Central memory CD8-positive, alpha-beta T cell (primary cell): ENCODE data around the gene CPS1.

Experiments used
- ATAC-seq: fragments of 150-1000 bp; cut with Tn5 transposase; replicated peaks from 2 replicates; pipeline ENCODE4 v1.10.0; 2022; ENCODE audit warnings: mild to moderate bottlenecking, moderate FRiP score, moderate number of reproducible peaks; ENCODE audit not compliant: poor library complexity, severe bottlenecking; ENCODE audit errors: extremely low read depth
- DNase-seq, 2 donors: peaks; one replicate each; pipeline ENCODE4 v3.0.0; 2021; ENCODE audit warnings: low spot score in 2 of 2
- H3K27ac Mint-ChIP-seq: one replicate; pipeline ENCODE4 v1.8.0; 2022; ENCODE audit warnings: low read depth, mild to moderate bottlenecking, moderate library complexity, mixed read lengths
- H3K27me3 Mint-ChIP-seq: one replicate; pipeline ENCODE4 v1.8.0; 2022; ENCODE audit warnings: mixed read lengths
- H3K36me3 Mint-ChIP-seq: one replicate; pipeline ENCODE4 v1.8.0; 2022; ENCODE audit warnings: mild to moderate bottlenecking, moderate library complexity, mixed read lengths; ENCODE audit not compliant: insufficient read depth
- H3K4me1 Mint-ChIP-seq: one replicate; pipeline ENCODE4 v1.8.0; 2022; ENCODE audit warnings: mixed read lengths
- H3K4me3 Mint-ChIP-seq: one replicate; pipeline ENCODE4 v1.8.0; 2022; ENCODE audit warnings: mild to moderate bottlenecking, moderate library complexity, mixed read lengths
- H3K9me3 Mint-ChIP-seq: one replicate; pipeline ENCODE4 v1.8.0; 2022; ENCODE audit warnings: mixed read lengths

Gene CPS1

DNA sequence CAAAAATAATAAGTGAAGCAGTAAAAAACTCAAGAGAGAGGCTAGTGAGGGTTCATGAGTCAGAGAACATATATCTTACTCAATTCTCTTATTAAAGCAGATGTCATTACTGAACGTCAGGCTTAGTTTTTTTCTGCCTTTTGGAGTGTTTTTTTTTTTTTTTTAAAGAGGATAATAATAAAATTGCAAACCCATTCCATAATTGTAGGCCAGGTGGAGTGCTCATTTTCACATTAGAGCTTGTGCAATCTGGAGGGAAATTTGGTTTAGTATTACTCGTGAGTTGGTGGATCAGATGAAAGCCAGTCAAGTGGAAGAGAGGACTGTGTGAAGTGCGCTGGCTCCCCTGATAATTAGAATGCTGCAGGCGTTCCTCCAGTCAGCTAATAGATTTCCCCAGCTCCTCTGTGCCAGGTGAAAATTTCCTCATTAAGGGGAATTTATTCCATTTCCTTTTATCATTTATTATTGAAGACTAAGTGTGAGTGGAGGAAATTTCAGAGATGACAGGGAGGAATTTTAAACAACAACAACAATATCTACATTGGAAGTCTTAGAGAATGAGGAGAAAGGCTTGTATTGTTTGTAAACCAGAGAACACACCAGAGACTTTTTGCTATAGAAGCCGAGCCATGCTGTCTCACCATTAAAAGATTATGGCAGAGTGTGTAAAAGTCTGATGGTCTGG is 74.6 kb downstream of the CPS1 start:
- no peak overlapping the region for H3K27ac Mint-ChIP-seq
- H3K4me3 Mint-ChIP-seq: no peak overlapping the region
- ATAC-seq (no peak), DNase-seq (no peak)
- no peaks in the 10 kb centered on the region for H3K4me1 Mint-ChIP-seq
- H3K27me3 Mint-ChIP-seq: no peaks in the 10 kb centered on the region
- peaks cover 5% of the 10 kb centered on the region for H3K9me3 Mint-ChIP-seq
- H3K36me3 Mint-ChIP-seq: no peaks in the 10 kb centered on the region

DNA sequence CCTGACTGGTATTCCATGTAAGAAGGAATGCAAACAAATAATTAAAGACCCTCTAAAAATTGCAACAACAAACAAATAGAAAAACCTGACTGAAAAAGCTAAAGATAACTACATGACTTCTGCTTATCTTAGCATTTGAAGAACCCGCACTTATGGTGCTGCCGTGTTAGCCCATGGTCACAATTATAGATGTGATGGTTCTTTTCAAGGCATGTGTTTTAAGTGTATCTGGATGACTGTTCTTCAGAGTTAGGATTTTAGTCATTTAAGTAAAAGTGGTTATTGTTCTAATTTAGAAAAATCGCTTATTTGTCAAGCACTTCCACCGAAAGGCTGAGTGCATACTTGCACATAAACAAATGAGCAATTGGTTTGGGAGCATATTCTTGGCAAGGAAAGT is 77.3 kb downstream of the CPS1 start:
- no peak overlapping the region for H3K27ac Mint-ChIP-seq
- H3K4me3 Mint-ChIP-seq: no peak overlapping the region
- DNase-seq: no peak
- ATAC-seq: no peak
- no peaks in the 10 kb centered on the region for H3K4me1 Mint-ChIP-seq
- no peaks in the 10 kb centered on the region for H3K27me3 Mint-ChIP-seq
- peaks cover 9% of the 10 kb centered on the region for H3K9me3 Mint-ChIP-seq
- peaks cover 2% of the 10 kb centered on the region for H3K36me3 Mint-ChIP-seq

DNA sequence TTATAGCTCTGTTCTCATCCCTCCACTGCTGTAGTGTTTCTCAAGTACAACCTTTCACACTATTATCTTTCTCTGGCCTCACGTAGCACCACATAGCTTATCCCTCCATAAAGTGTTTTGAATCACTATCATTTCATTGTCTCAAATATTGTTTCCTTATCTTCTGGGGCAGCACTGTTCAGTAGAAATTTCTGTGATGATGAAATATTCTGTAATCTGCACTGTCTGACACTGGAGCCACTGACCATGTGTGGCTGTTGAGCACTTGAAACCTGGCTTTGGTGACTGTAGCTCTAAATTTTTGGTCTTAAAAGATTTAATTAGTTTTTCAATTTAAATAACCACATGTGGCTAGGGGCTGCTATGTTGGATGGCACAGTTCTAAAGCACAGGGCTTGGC is 78.9 kb downstream of the CPS1 start:
- no peak overlapping the region for H3K27ac Mint-ChIP-seq
- no peak for ATAC-seq

DNA sequence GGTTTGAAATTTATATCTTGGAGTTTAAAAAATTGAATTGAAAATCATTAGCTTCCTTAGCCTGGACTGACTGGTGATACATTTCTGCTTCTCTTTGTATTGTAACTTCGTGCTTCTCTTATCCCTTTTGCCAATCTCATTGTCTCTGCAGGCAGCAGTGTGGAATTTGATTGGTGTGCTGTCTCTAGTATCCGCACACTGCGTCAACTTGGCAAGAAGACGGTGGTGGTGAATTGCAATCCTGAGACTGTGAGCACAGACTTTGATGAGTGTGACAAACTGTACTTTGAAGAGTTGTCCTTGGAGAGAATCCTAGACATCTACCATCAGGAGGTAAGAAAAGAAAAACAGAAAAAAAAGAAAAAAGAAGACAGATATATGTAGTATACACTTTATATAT is 85.9 kb downstream of the CPS1 start:
- no peak overlapping the region for H3K4me3 Mint-ChIP-seq
- peaks cover 4% of the 10 kb centered on the region for H3K9me3 Mint-ChIP-seq
- H3K4me1 Mint-ChIP-seq: no peaks in the 10 kb centered on the region
- DNase-seq: no peak
- H3K36me3 Mint-ChIP-seq: peaks cover 2% of the 10 kb centered on the region
- no peak for ATAC-seq
- no peaks in the 10 kb centered on the region for H3K27me3 Mint-ChIP-seq
- H3K27ac Mint-ChIP-seq: no peak overlapping the region

More for the DNA sequence above, 78.9 kb downstream of the CPS1 start:
- no peaks in the 10 kb centered on the region for H3K27me3 Mint-ChIP-seq
- no peaks in the 10 kb centered on the region for H3K4me1 Mint-ChIP-seq
- H3K36me3 Mint-ChIP-seq: peaks cover 2% of the 10 kb centered on the region
- H3K9me3 Mint-ChIP-seq: peaks cover 9% of the 10 kb centered on the region
- H3K4me3 Mint-ChIP-seq: no peak overlapping the region
- DNase-seq: no peak

DNA sequence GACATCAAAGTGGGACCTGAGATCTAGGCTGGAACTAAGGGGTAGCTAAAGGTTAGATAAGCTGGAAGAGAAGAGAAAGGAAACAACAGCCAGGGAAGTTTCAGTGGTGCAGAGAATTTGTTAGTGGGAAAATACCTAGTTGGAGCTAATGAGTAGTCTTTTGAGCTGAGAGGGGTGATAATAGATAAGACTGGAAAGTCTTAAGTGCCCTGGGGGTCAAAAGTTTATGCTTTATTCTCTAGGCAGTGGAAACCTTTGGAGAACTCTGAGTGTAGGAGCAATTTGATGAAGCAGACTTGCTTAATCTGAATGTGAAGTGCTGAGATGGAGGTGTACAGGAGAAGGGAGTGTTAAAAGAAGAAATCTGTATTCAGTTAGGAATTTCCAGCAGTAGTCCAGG is 90.8 kb downstream of the CPS1 start:
- no peak overlapping the region for H3K27ac Mint-ChIP-seq
- H3K4me3 Mint-ChIP-seq: no peak overlapping the region
- no peaks in the 10 kb centered on the region for H3K36me3 Mint-ChIP-seq
- H3K27me3 Mint-ChIP-seq: no peaks in the 10 kb centered on the region
- ATAC-seq (no peak), DNase-seq (no peak)
- no peaks in the 10 kb centered on the region for H3K9me3 Mint-ChIP-seq
- no peaks in the 10 kb centered on the region for H3K4me1 Mint-ChIP-seq

DNA sequence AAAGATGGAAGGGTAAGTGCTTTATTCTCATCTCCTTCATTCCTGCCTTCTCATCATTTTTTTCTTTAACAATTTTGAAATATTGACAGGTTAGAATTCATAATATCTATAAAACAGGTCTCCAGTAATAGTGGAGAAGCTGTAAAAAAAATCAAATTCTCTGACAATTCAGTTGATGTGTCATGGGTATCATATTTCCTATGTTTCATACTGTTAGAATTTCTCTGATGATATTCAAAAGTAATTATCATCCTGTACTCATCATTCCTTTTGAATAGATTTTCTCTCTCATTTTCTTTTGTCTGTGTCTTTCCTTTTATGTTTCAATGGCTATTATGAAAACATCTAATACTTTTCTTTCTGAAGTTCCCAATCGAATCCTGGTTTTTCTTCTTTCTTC is 97.7 kb downstream of the CPS1 start:
- H3K4me3 Mint-ChIP-seq: no peak overlapping the region
- ATAC-seq (no peak), DNase-seq (no peak)

DNA sequence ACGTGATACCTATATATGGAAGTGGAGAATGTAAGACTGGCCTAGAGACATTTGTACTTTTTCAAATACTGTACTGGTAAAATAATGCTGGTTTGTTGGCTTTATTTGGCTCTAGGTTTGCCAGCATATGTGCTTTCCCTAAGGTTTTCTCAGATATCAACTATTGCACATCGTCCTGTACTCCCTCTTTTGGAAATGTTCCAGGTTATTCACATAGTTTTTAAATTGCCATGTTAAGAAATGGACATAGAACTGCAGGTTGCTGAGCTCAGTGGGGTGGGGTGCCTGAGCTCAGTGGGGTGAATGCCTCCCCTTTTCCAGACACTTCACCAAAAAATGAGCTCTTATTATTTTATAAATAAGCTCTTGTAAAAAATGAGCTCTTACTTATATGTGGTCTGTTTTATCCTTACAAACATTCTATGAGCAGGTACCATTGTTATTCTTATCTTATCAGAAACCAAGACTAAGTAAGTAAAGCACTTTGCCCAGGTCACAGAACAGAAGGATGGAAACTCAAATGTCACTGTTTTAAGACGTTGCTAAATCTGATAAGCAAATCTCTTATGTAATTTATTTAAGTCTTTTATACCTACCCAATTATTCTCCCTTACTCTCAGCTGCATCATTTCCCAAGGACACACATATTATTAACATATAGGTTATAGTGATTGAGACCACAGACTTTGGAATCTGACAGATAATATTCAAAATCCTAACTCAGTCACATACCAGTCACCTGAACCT is 99.0 kb downstream of the CPS1 start:
- Mint-ChIP-seq H3K4me3 (no peak overlapping the region), H3K36me3 (no peaks in the 10 kb centered on the region), H3K9me3 (peaks cover 8% of the 10 kb centered on the region), H3K27ac (no peak overlapping the region), H3K27me3 (no peaks in the 10 kb centered on the region), H3K4me1 (no peaks in the 10 kb centered on the region)
- ATAC-seq (no peak), DNase-seq (no peak)

More for the DNA sequence above, 97.7 kb downstream of the CPS1 start:
- H3K4me1 Mint-ChIP-seq: no peaks in the 10 kb centered on the region
- no peaks in the 10 kb centered on the region for H3K36me3 Mint-ChIP-seq
- no peaks in the 10 kb centered on the region for H3K27me3 Mint-ChIP-seq
- no peaks in the 10 kb centered on the region for H3K9me3 Mint-ChIP-seq
- H3K27ac Mint-ChIP-seq: no peak overlapping the region

DNA sequence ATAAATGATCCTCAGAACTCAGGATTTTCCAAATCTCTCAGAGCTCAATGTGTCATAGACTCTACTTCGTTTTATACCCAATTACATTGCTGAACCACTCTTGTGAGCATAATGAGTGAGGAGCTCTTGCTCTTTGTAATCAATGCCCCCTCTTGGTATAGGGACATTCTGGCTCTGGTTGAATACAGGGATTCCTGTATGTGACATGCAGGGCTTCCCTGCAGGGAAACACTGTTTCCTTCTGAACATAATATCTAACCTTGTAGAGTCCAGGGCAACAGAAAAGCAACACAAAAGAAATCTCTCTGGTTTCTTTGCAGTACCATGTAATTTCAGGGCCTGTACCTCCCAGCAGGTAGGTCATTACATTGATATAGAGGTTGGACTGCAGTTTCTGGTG is 101.5 kb downstream of the CPS1 start:
- no peaks in the 10 kb centered on the region for H3K4me1 Mint-ChIP-seq
- peaks cover 8% of the 10 kb centered on the region for H3K9me3 Mint-ChIP-seq
- H3K4me3 Mint-ChIP-seq: no peak overlapping the region
- ATAC-seq (no peak), DNase-seq (no peak)
- no peaks in the 10 kb centered on the region for H3K27me3 Mint-ChIP-seq
- no peaks in the 10 kb centered on the region for H3K36me3 Mint-ChIP-seq
- H3K27ac Mint-ChIP-seq: no peak overlapping the region

DNA sequence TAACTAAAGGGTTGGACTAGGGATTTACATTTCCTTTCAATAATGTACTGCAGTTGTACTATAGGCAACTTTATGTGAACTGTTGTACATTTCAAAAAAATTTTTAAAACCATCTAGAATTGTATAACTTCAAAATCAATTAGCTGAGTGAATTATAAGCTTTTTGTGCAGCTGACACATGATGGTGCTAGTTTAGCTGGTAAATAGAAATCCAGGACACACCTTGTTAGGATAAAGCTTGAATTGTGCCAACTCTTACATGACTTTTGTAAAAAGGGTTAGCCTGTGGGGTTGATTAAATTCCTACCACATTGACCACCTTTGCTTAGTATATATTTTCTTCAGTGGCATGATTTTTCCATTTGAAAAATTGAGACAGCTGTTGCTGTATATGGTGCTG is 104.4 kb downstream of the CPS1 start:
- H3K27ac Mint-ChIP-seq: no peak overlapping the region
- ATAC-seq (no peak), DNase-seq (no peak)
- no peaks in the 10 kb centered on the region for H3K4me1 Mint-ChIP-seq
- H3K4me3 Mint-ChIP-seq: no peak overlapping the region
- no peaks in the 10 kb centered on the region for H3K27me3 Mint-ChIP-seq
- H3K36me3 Mint-ChIP-seq: no peaks in the 10 kb centered on the region
- H3K9me3 Mint-ChIP-seq: peaks cover 8% of the 10 kb centered on the region

DNA sequence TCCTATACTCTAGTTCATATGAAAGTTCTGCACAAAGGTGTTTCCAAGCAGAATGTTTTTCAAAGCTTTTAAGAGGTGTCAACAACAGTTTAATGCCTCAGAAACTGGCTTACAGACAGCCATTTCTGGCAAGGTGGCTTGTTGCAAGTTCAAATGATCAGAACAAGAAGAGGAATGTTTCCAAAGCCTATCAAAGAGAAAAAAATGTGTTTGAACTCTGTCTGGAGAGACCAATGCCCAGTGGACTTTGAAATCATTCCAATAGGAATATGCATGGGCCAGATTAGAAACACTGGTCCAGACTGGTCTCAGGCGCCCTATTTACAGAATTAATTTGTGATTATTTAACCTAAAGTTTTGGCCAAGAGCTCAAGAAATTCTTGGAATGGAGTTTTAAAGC is 106.2 kb downstream of the CPS1 start:
- DNase-seq (no peak), ATAC-seq (no peak)
- Mint-ChIP-seq H3K4me3 (no peak overlapping the region), H3K36me3 (no peaks in the 10 kb centered on the region), H3K4me1 (no peaks in the 10 kb centered on the region), H3K27ac (no peak overlapping the region), H3K27me3 (no peaks in the 10 kb centered on the region), H3K9me3 (peaks cover 13% of the 10 kb centered on the region)

DNA sequence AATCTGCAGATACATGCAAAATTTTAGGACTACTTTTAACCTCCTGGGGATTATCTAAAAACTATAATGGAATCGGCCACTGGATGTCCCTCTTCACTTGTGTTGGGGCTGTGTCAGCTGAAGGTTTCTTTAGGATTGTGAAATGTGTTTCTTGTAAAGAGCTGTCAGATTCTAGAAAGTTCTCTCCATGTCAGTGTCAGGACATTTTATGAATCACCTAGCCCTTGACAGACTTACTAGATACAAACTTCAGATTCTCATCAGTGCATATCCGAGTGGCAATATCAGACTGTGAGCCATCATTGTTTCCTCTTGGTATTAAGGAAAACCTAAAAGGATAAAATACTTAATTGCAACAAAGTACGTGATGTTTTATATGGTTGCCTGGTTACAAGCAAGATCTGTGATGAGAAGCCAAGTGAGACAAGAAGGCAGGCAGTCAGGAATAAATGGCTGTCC is 107.3 kb downstream of the CPS1 start:
- no peaks in the 10 kb centered on the region for H3K27me3 Mint-ChIP-seq

DNA sequence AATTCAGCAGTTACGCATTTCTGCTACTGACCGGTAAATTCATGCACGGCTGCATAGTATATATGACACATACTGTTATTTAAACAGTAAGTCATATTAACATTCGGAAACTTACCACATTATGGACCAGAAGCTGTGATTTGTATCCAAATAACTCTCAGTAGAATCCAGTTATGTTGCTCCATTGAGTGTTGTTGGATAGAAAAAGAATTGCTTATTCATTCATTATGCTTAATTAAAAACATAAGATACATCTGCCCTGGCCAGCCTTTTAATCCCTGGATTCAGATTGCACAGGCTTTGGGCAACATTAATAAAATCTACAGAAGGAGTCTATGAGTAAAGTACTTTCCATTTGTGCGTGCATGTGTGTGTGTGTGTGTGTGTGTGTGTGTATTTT is 111.3 kb downstream of the CPS1 start:
- DNase-seq (no peak), ATAC-seq (no peak)
- H3K27ac Mint-ChIP-seq: no peak overlapping the region
- H3K9me3 Mint-ChIP-seq: peaks cover 6% of the 10 kb centered on the region
- no peaks in the 10 kb centered on the region for H3K27me3 Mint-ChIP-seq
- no peak overlapping the region for H3K4me3 Mint-ChIP-seq
- H3K4me1 Mint-ChIP-seq: no peaks in the 10 kb centered on the region
- H3K36me3 Mint-ChIP-seq: no peaks in the 10 kb centered on the region

More for the DNA sequence above, 107.3 kb downstream of the CPS1 start:
- H3K27ac Mint-ChIP-seq: no peak overlapping the region
- no peaks in the 10 kb centered on the region for H3K4me1 Mint-ChIP-seq
- peaks cover 13% of the 10 kb centered on the region for H3K9me3 Mint-ChIP-seq
- H3K4me3 Mint-ChIP-seq: no peak overlapping the region
- DNase-seq: no peak
- ATAC-seq: no peak
- H3K36me3 Mint-ChIP-seq: no peaks in the 10 kb centered on the region

DNA sequence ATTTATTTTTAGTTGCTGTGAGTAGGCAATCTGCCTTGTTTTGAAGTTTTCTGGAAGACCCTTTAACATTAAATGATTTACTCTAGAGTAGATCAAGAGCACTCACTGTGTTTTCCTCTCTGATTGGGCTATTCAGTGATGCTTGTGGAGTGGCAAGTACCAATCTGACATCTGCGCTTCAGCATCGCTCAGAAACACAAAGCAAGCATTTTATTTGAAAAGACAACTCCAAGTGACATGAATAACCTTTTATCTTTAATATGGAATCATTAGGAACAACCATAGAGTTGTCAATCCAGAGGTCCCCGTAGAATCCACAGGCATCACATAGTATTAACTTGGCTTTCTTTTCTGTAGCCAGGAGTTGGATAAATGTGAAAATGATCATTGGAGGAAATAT is 114.7 kb downstream of the CPS1 start:
- Mint-ChIP-seq H3K27ac (no peak overlapping the region), H3K27me3 (no peaks in the 10 kb centered on the region), H3K4me3 (no peak overlapping the region), H3K36me3 (no peaks in the 10 kb centered on the region), H3K4me1 (no peaks in the 10 kb centered on the region), H3K9me3 (peaks cover 6% of the 10 kb centered on the region)
- ATAC-seq (no peak), DNase-seq (no peak)
